Osteoblast (primary cell): ENCODE data around the gene BAZ1B. TPM values are rescaled to one million over a fixed set of nuclear protein-coding genes. Genes with fewer than 3 reads are reported as not detected.
"Not testable (repeated sequence)": the region's sequence is repeated elsewhere in the genome, so short reads cannot be mapped to it uniquely, and the experiment has no call there.

Experiments
- DNase-seq: peaks from one replicate; pipeline ENCODE4 v3.0.0; 2011; ENCODE audit warnings: low spot score, mixed read lengths; ENCODE audit not compliant: insufficient read length; ENCODE audit errors: missing footprints
- H2AFZ ChIP-seq: 2 replicates; pipeline ENCODE4 v1.6.0; 2011; ENCODE audit warnings: mild to moderate bottlenecking, low read length
- H3K27ac ChIP-seq: 2 replicates; pipeline ENCODE4 v1.5.1; 2011; ENCODE audit warnings: mild to moderate bottlenecking, low read depth, low read length, moderate library complexity
- H3K27me3 ChIP-seq: 2 replicates; pipeline ENCODE4 v1.6.0; 2012; ENCODE audit warnings: mild to moderate bottlenecking, control low read depth, inconsistent platforms, low read length, moderate library complexity; ENCODE audit not compliant: insufficient read depth
- H3K36me3 ChIP-seq: 2 replicates; pipeline ENCODE4 v1.5.1; 2011; ENCODE audit warnings: mild to moderate bottlenecking, low read length, control low read depth, moderate library complexity; ENCODE audit not compliant: insufficient read depth
- H3K4me1 ChIP-seq: 2 replicates; pipeline ENCODE4 v1.5.1; 2011; ENCODE audit warnings: mild to moderate bottlenecking, low read length, control low read depth, moderate library complexity; ENCODE audit not compliant: insufficient read depth
- H3K4me2 ChIP-seq: 2 replicates; pipeline ENCODE4 v1.6.0; 2011; ENCODE audit warnings: mild to moderate bottlenecking, low read length; ENCODE audit not compliant: insufficient read depth
- H3K4me3 ChIP-seq: fragments of 200-600 bp; sonication (generic); 3 replicates; pipeline ENCODE4 v1.5.1; 2012; ENCODE audit warnings: mild to moderate bottlenecking, low read length, inconsistent platforms; ENCODE audit not compliant: insufficient read depth
- H3K79me2 ChIP-seq: 2 replicates; pipeline ENCODE4 v1.6.0; 2012; ENCODE audit warnings: mild to moderate bottlenecking, low read length, control low read depth, inconsistent platforms; ENCODE audit not compliant: insufficient read depth
- H3K9me3 ChIP-seq: 2 replicates; pipeline ENCODE4 v1.5.1; 2011; ENCODE audit warnings: low read depth, low read length, control low read depth
- H4K20me1 ChIP-seq: 2 replicates; pipeline ENCODE4 v1.6.0; 2012; ENCODE audit warnings: mild to moderate bottlenecking, low read length, control low read depth; ENCODE audit not compliant: insufficient read depth
- CTCF ChIP-seq: IDR thresholded peaks from 2 replicates; pipeline ENCODE4 v1.5.1; 2011; ENCODE audit warnings: mild to moderate bottlenecking, low read depth, low read length, moderate library complexity; ENCODE audit errors: extremely low read depth
- total RNA-seq: library from RNA; depleted of rRNA; stranded (reverse); fragments of >200 nt; gene quantifications from 2 replicates; pipeline ENCODE4 v1.2.3, GENCODE V29; 2012

The BAZ1B gene
- total RNA-seq, 1 donor: 61.2 TPM

GRCh38 chr7:73425356-73425983, 96.6 kb downstream of the BAZ1B start:
- Histone ChIP-seq H3K4me3 (no peak overlapping the region), H3K36me3 (no peaks in the 10 kb centered on the region), H3K9me3 (no peaks in the 10 kb centered on the region), H3K79me2 (no peaks in the 10 kb centered on the region), H3K27me3 (no peaks in the 10 kb centered on the region), H3K4me2 (no peak overlapping the region), H2AFZ (no peak overlapping the region), H3K4me1 (no peaks in the 10 kb centered on the region), H3K27ac (no peak overlapping the region), H4K20me1 (no peaks in the 10 kb centered on the region)
- no peak for DNase-seq
- no peak for TF ChIP-seq CTCF

DNA sequence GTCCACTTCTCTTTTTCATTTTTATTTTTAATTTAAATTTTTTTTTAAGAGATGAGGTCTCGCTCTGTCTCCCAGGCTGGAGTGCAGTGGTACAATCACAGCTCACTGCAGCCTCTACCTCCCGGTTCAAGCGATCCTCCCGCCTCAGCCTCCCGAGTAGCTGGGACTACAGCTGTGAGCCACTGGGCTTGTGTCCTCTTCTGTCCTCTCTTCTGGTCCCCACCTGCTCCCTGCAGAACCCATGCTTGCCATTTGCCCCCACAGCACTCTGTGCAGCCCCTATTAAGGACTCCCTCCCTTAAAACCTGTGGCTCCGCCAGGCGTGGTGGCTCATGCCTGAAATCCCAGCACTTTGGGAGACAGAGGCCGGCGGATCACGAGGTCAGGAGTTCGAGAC, 97.6 kb downstream of the BAZ1B start:
- no peak overlapping the region for H3K27ac ChIP-seq
- no peak for TF ChIP-seq CTCF
- H4K20me1 ChIP-seq: no peaks in the 10 kb centered on the region
- H3K4me3 ChIP-seq: no peak overlapping the region
- no peaks in the 10 kb centered on the region for H3K9me3 ChIP-seq
- H3K27me3 ChIP-seq: no peaks in the 10 kb centered on the region
- H3K4me2 ChIP-seq: peak overlapping the region; percentile 72
- H3K79me2 ChIP-seq: no peaks in the 10 kb centered on the region
- DNase-seq: no peak
- no peaks in the 10 kb centered on the region for H3K4me1 ChIP-seq
- peak overlapping the region; percentile 80 for H2AFZ ChIP-seq
- no peaks in the 10 kb centered on the region for H3K36me3 ChIP-seq

- peak overlapping the region; percentile 72 for H3K4me2 ChIP-seq
- peak overlapping the region; percentile 63 for H3K4me3 ChIP-seq
- no peaks in the 10 kb centered on the region for H3K79me2 ChIP-seq
- no peaks in the 10 kb centered on the region for H3K4me1 ChIP-seq
- no peaks in the 10 kb centered on the region for H3K9me3 ChIP-seq
- no peak for TF ChIP-seq CTCF
- H2AFZ ChIP-seq: peak overlapping the region; percentile 80
- no peaks in the 10 kb centered on the region for H3K27me3 ChIP-seq
- no peak overlapping the region for H3K27ac ChIP-seq
- no peaks in the 10 kb centered on the region for H3K36me3 ChIP-seq
- peak; percentile 82 for DNase-seq
- H4K20me1 ChIP-seq: no peaks in the 10 kb centered on the region
Observed at GRCh38 chr7:73423519-73424488, 98.3 kb downstream of the BAZ1B start.

- not testable (repeated sequence) for H3K27ac ChIP-seq, H3K79me2 ChIP-seq, H3K27me3 ChIP-seq, H2AFZ ChIP-seq, H3K36me3 ChIP-seq, H3K4me2 ChIP-seq, H4K20me1 ChIP-seq, H3K4me3 ChIP-seq, H3K9me3 ChIP-seq, DNase-seq, H3K4me1 ChIP-seq
Observed at GRCh38 chr7:73420610-73421009, 101.5 kb downstream of the BAZ1B start.

- H3K4me2 ChIP-seq, H3K9me3 ChIP-seq, H4K20me1 ChIP-seq, H3K36me3 ChIP-seq, H3K27ac ChIP-seq, H3K27me3 ChIP-seq, H3K4me1 ChIP-seq, H2AFZ ChIP-seq, DNase-seq, H3K79me2 ChIP-seq, H3K4me3 ChIP-seq: not testable (repeated sequence)
Observed at GRCh38 chr7:73420016-73420415, 102.1 kb downstream of the BAZ1B start.
